C1 segment of cervical spinal cord (tissue), 14 donors: ENCODE data around the gene CD1C.
"Not testable (repeated sequence)": the region's sequence is repeated elsewhere in the genome, so short reads cannot be mapped to it uniquely, and the experiment has no call there.

ENCODE experiments used
- DNase-seq, 14 donors: peaks; one replicate each; lab custom pipeline; 2025; lab: John Stamatoyannopoulos, UW

The CD1C gene

GRCh38 chr1:158328426-158328825, 38.7 kb downstream of the CD1C start:
- DNase-seq = no peak

GRCh38 chr1:158329300-158329699, 39.6 kb downstream of the CD1C start:
- DNase-seq = no peak

GRCh38 chr1:158329733-158330132, 40.0 kb downstream of the CD1C start:
- no peak for DNase-seq

GRCh38 chr1:158330391-158331105, 40.8 kb downstream of the CD1C start:
- DNase-seq = no peak

- no peak for DNase-seq
These were observed 41.3 kb downstream of the CD1C start for GRCh38 chr1:158331106-158331425.

- no peak for DNase-seq
These were observed 41.9 kb downstream of the CD1C start, which contains the start of gene CD1B for GRCh38 chr1:158331481-158332150. TSS of gene CD1B (minus strand) at chr1:158331531. CDS start at chr1:158331423, 108 bp downstream.

GRCh38 chr1:158333405-158334155, 43.9 kb downstream of the CD1C start:
- no peak for DNase-seq

GRCh38 chr1:158334526-158335212, 44.9 kb downstream of the CD1C start:
- DNase-seq = no peak

GRCh38 chr1:158335213-158335532, 45.5 kb downstream of the CD1C start:
- no peak for DNase-seq

- not testable (repeated sequence) for DNase-seq
These were observed 46.7 kb downstream of the CD1C start for GRCh38 chr1:158336413-158336812.
